ENCODE data around the gene NKD1.

GRCh38 chr16:50520451-50521245 lies 27.5 kb upstream of the NKD1 start:
- TF ChIP-seq EZH2phosphoT487 (IDR thresholded peaks at IDR 0.05; ENCODE audit: insufficient read depth, low read depth), result no peak
- no peak for TF ChIP-seq EZH2 (IDR thresholded peaks at IDR 0.05; ENCODE audit: insufficient read depth, poor library complexity, severe bottlenecking)

All from GM23248 (cell line).